Measurements from ENCODE around the gene CTXN1.
"Not testable (repeated sequence)": the region's sequence is repeated elsewhere in the genome, so short reads cannot be mapped to it uniquely, and the experiment has no call there.

The CTXN1 gene

GRCh38 chr19:7944177-7944761, 18.3 kb upstream of the CTXN1 start:
- FAIRE-seq: no peak

GRCh38 chr19:7943444-7944176, 17.7 kb upstream of the CTXN1 start, which contains the start of gene TIMM44:
TSS of gene TIMM44 (minus strand) at chr19:7943666. CDS start at chr19:7943651, 15 bp downstream.
- peak; percentile 96 for FAIRE-seq

GRCh38 chr19:7942981-7943443, 17.1 kb upstream of the CTXN1 start:
- no peak for FAIRE-seq

GRCh38 chr19:7941895-7942596, 16.1 kb upstream of the CTXN1 start:
- FAIRE-seq: no peak

GRCh38 chr19:7940841-7941240, 14.9 kb upstream of the CTXN1 start:
- no peak for FAIRE-seq

GRCh38 chr19:7934766-7935165, 8.8 kb upstream of the CTXN1 start:
- FAIRE-seq: no peak

- FAIRE-seq: no peak
Observed at GRCh38 chr19:7933828-7934725, 8.1 kb upstream of the CTXN1 start.

GRCh38 chr19:7933411-7933810, 7.5 kb upstream of the CTXN1 start:
- FAIRE-seq: no peak

GRCh38 chr19:7932930-7933300, 7.0 kb upstream of the CTXN1 start:
- no peak for FAIRE-seq

- FAIRE-seq: no peak
Observed at GRCh38 chr19:7932276-7932929, 6.5 kb upstream of the CTXN1 start.

GRCh38 chr19:7931221-7932061, 5.5 kb upstream of the CTXN1 start:
- FAIRE-seq: no peak

GRCh38 chr19:7930765-7931164, 4.8 kb upstream of the CTXN1 start:
- FAIRE-seq: no peak

- not testable (repeated sequence) for FAIRE-seq
Observed at GRCh38 chr19:7930030-7930429, 4.1 kb upstream of the CTXN1 start.

- FAIRE-seq: no peak
Observed at GRCh38 chr19:7928741-7929701, 3.1 kb upstream of the CTXN1 start.

- FAIRE-seq: no peak
Observed at GRCh38 chr19:7928334-7928706, 2.4 kb upstream of the CTXN1 start.

GRCh38 chr19:7927605-7928333, 1.8 kb upstream of the CTXN1 start:
- no peak for FAIRE-seq

GRCh38 chr19:7926727-7927604, 1.0 kb upstream of the CTXN1 start:
- FAIRE-seq: no peak

- FAIRE-seq: no peak
Observed at GRCh38 chr19:7925171-7925851, 624 bp downstream of the CTXN1 start.

All from colon (tissue), 2 donors.